Smooth muscle cell (in vitro differentiated cells): ENCODE results near the gene AFF2. TPM values are rescaled to one million over a fixed set of nuclear protein-coding genes. Genes with fewer than 3 reads are reported as not detected.

ENCODE experiments used
- DNase-seq: peaks from one replicate; lab custom pipeline; 2025; ENCODE audit not compliant: unreplicated experiment; lab: John Stamatoyannopoulos, UW
- H2AFZ ChIP-seq: fragments of 200-600 bp; sonication (generic); 2 replicates; pipeline ENCODE4 v1.6.0; 2016; ENCODE audit warnings: antibody characterized with exemption, low read depth, mild to moderate bottlenecking
- H3F3A ChIP-seq: fragments of 200-600 bp; sonication (generic); 2 replicates; pipeline ENCODE4 v1.6.0; 2017; ENCODE audit warnings: antibody characterized with exemption, low read depth
- H3K27ac ChIP-seq: fragments of 200-600 bp; sonication (generic); 2 replicates; pipeline ENCODE4 v1.5.1; 2016; ENCODE audit warnings: low read depth, mild to moderate bottlenecking
- H3K27me3 ChIP-seq: fragments of 200-600 bp; sonication (generic); 2 replicates; pipeline ENCODE4 v1.6.1; 2016; ENCODE audit warnings: low read depth, mild to moderate bottlenecking
- H3K36me3 ChIP-seq: fragments of 200-600 bp; sonication (generic); 2 replicates; pipeline ENCODE4 v1.5.1; 2016; ENCODE audit warnings: low read depth
- H3K4me1 ChIP-seq: fragments of 200-600 bp; sonication (generic); 2 replicates; pipeline ENCODE4 v1.5.1; 2016; ENCODE audit warnings: low read depth
- H3K4me2 ChIP-seq: fragments of 200-600 bp; sonication (generic); 2 replicates; pipeline ENCODE4 v1.6.0; 2016; ENCODE audit warnings: mild to moderate bottlenecking
- H3K4me3 ChIP-seq: fragments of 200-600 bp; sonication (generic); 2 replicates; pipeline ENCODE4 v1.5.1; 2016; ENCODE audit warnings: mild to moderate bottlenecking
- H3K79me2 ChIP-seq: fragments of 200-600 bp; sonication (generic); 2 replicates; pipeline ENCODE4 v1.6.0; 2016; ENCODE audit warnings: low read depth, mild to moderate bottlenecking
- H3K9ac ChIP-seq: fragments of 200-600 bp; sonication (generic); 2 replicates; pipeline ENCODE4 v1.6.0; 2016; ENCODE audit warnings: low read depth
- H3K9me3 ChIP-seq: fragments of 200-600 bp; sonication (generic); replicated peaks from 2 replicates; pipeline ENCODE4 v1.5.1; 2016; ENCODE audit warnings: low read depth
- H4K20me1 ChIP-seq: fragments of 200-600 bp; sonication (generic); 2 replicates; pipeline ENCODE4 v1.6.0; 2016; ENCODE audit warnings: low read depth
- WGBS: methylation state at CpG from one replicate; pipeline ENCODE4 v1.1.7; 2016; ENCODE audit warnings: low lambda C conversion rate; 5-methylcytosine and 5-hydroxymethylcytosine counted together
- polyA plus RNA-seq: library from polyadenylated mRNA; unstranded; fragments of >200 nt; fragmentation: Nextera tagmentation; extraction: Ambion mirVana; gene quantifications from 2 replicates; pipeline ENCODE4 v1.2.1, GENCODE V29; 2016
- total RNA-seq: library from RNA; depleted of rRNA; stranded (reverse); fragments of >200 nt; gene quantifications from 2 replicates; pipeline ENCODE4 v1.2.3, GENCODE V29; 2014
- TF ChIP-seq, protein P1 (sequence below): fragments of 200-600 bp; sonication (generic); IDR thresholded peaks from 2 replicates; pipeline ENCODE4 v1.5.1; 2017; ENCODE audit warnings: borderline replicate concordance, mild to moderate bottlenecking, antibody characterized with exemption; ENCODE audit not compliant: insufficient read depth, poor library complexity, severe bottlenecking

The AFF2 gene
- total and polyA plus RNA-seq, 2 experiments from 2014 or later, result 0.57 to 3.6 TPM

DNA sequence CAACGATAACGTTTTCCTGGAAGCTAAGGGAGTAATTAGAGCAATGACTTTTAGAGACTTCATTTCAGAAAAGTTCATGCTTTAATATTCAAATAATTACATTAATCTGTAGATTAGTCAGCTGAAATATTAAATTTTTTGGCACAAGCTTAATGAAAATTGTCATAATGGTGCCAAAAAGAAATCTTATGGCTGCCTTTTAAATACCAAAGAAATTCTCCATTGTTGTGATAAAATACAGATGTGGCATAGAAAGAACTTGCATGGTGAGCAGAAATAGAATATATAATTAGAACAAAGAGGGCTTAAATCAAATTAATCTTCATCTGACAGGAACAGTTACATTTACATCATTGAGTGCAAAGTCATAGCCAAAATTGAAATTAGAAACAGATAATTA, 263.5 kb downstream of the AFF2 start:
- Histone ChIP-seq H3K4me3 (no peak overlapping the region), H3K4me1 (no peaks in the 10 kb centered on the region), H3F3A (no peaks in the 10 kb centered on the region), H3K9ac (no peak overlapping the region), H3K79me2 (no peaks in the 10 kb centered on the region), H3K36me3 (no peaks in the 10 kb centered on the region), H4K20me1 (no peaks in the 10 kb centered on the region), H3K27ac (no peak overlapping the region), H3K9me3 (no peaks in the 10 kb centered on the region), H3K4me2 (no peak overlapping the region), H3K27me3 (no peaks in the 10 kb centered on the region), H2AFZ (no peak overlapping the region)
- TF ChIP-seq, protein P1, sequence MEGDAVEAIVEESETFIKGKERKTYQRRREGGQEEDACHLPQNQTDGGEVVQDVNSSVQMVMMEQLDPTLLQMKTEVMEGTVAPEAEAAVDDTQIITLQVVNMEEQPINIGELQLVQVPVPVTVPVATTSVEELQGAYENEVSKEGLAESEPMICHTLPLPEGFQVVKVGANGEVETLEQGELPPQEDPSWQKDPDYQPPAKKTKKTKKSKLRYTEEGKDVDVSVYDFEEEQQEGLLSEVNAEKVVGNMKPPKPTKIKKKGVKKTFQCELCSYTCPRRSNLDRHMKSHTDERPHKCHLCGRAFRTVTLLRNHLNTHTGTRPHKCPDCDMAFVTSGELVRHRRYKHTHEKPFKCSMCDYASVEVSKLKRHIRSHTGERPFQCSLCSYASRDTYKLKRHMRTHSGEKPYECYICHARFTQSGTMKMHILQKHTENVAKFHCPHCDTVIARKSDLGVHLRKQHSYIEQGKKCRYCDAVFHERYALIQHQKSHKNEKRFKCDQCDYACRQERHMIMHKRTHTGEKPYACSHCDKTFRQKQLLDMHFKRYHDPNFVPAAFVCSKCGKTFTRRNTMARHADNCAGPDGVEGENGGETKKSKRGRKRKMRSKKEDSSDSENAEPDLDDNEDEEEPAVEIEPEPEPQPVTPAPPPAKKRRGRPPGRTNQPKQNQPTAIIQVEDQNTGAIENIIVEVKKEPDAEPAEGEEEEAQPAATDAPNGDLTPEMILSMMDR, result no peak
- 81% methylated on average over 2 of the region's 2 CpGs for WGBS
- no peak for DNase-seq

DNA sequence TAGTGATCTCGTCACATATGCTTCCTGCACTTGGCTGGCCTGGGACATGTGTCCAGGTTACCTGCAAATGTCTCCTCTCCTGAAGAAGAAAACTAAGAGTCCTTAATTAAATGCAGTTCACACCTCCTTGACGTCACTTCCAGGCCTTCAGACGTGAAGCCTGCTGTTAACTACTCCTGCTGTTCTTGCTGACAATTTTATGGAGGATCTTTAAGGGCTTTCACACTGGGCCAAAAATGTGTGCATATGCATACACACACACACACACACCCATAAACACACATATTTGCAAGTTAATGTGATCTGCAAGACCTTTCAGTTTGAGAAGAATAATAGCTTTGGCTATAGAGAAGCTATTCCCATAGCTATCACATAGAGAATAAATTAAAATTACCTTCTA, 267.9 kb downstream of the AFF2 start:
- H3K27ac ChIP-seq, result no peak overlapping the region
- H3K4me1 ChIP-seq, result no peaks in the 10 kb centered on the region
- 70% methylated on average over 3 of the region's 3 CpGs for WGBS
- H3K9me3 ChIP-seq, result no peaks in the 10 kb centered on the region
- no peaks in the 10 kb centered on the region for H3K27me3 ChIP-seq
- no peaks in the 10 kb centered on the region for H4K20me1 ChIP-seq
- no peak overlapping the region for H3K4me3 ChIP-seq
- no peaks in the 10 kb centered on the region for H3K36me3 ChIP-seq
- H3K9ac ChIP-seq, result no peak overlapping the region
- no peaks in the 10 kb centered on the region for H3K79me2 ChIP-seq
- no peaks in the 10 kb centered on the region for H3F3A ChIP-seq
- DNase-seq, result no peak
- no peak overlapping the region for H3K4me2 ChIP-seq
- TF ChIP-seq, protein P1, result no peak
- no peak overlapping the region for H2AFZ ChIP-seq

DNA sequence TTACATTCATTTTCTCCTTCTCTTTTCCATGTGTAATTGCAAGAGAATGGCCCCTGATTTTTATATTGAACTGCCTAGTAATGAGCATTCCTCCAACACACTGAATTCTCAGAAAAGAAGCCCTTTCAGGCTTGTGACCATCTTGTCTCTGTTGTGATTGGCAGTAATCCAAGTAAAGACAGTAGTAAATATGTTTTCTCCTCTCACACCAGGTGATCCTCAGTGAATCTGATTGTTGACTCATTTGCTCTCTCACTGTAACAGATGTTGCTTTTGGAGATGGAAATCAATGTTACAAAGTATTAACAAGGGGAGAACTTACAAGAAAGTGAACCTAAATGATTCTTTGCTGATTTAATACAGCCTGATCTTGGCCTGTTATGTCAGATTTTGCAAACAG, 271.0 kb downstream of the AFF2 start:
- Histone ChIP-seq H3K79me2 (no peaks in the 10 kb centered on the region), H3K9ac (no peak overlapping the region), H2AFZ (no peak overlapping the region), H4K20me1 (no peaks in the 10 kb centered on the region), H3K27me3 (no peaks in the 10 kb centered on the region), H3K36me3 (no peaks in the 10 kb centered on the region), H3K9me3 (no peaks in the 10 kb centered on the region), H3K4me2 (no peak overlapping the region), H3K4me3 (no peak overlapping the region), H3F3A (no peaks in the 10 kb centered on the region), H3K27ac (no peak overlapping the region), H3K4me1 (no peaks in the 10 kb centered on the region)
- TF ChIP-seq, protein P1, result no peak
- no peak for DNase-seq

DNA sequence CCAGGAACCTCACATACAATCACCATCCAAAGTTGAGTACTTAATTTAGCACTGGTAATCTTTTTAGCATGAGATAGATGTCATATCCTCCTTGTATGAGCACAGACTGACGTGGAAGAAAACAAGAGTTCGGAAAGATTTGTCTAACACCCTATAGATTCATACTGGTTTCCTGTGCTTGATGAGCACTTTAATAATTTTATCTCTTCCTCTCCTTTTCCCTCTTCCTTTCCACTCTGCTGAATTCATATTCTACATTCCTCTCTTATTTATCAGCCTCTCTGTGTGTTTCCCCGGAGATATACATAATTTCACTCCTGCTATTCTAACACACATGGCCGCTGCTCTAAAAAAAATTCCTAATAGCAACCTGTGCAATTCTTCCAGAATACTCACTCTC, 273.9 kb downstream of the AFF2 start:
- Histone ChIP-seq H3K9me3 (peaks cover 4% of the 10 kb centered on the region), H3F3A (no peaks in the 10 kb centered on the region), H2AFZ (no peak overlapping the region), H4K20me1 (no peaks in the 10 kb centered on the region), H3K36me3 (no peaks in the 10 kb centered on the region), H3K27ac (no peak overlapping the region), H3K9ac (no peak overlapping the region), H3K4me1 (no peaks in the 10 kb centered on the region), H3K4me2 (no peak overlapping the region), H3K79me2 (no peaks in the 10 kb centered on the region), H3K27me3 (no peaks in the 10 kb centered on the region), H3K4me3 (no peak overlapping the region)
- 77% methylated on average over 4 of the region's 4 CpGs for WGBS
- TF ChIP-seq, protein P1, result no peak
- DNase-seq, result no peak
